ENCODE data around the gene ADIPOR2.
A peak's percentile ranks its signal among the peaks of the same experiment; 100 is the strongest.

The ADIPOR2 gene

DNA sequence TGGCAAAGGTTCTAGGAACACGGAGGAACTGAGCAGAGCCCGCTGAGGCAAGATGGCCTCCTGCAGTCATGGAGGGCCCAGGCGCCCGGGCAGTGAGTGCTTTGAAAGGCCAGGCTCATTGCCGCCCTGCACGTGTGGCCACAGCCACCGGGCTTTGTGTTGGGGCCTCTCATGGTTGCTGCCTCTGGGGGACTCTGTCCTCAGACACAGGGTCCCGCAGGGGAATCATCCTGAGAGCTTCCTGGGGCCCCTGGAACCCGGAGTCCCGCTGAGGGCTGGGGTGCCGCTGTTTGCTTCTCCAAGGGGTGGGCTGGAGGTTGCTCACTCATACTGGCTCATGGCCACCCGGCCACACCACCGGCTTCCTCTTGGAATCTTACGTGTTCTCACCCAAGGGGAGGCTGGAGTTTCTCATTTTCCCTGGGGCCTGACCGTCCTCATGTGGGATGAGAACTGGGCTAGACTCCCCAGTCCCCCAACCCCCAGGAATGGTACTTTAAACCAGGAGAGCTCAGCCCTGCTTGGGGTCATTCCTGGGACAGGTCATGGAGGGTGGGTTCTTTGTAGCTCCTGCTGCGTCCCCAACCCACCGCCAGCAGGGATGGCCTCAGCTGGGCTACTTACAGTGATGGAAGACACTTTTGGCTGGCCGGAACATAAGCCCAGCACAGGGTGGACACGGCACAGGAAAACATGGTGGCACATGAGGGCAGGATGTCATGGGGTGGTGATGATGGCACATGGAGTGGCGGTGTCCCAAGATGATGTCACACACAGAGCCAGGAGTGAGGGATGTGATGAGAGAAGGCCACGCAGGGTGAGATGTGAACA lies 108.4 kb downstream of the ADIPOR2 start:
- no peak for DNase-seq (ENCODE audit: low read depth, low spot score)

DNA sequence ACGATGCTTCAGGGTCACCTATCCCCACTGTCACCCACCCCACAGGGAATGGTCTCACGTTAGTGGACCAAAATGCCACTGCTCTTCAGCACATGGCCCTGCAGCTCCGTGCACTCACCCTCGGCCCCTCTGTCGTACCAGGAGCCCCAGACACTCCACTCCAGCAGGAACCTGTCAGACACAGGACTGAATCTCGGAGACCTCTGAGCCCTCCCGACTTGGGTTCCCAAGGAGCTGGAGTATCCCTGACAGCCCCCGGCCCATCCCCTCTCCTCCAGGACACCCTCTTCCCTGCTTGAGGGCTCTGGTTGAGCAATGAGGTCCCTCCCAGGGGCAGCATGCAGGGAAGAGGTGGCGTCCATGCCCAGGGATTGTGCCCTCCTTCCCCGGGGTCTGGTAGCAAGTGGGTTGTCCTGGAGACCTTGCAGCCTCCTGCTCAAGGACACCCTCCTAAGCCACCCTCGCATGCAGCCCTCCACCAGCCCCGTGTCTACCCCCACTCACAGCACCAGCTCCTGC lies 109.1 kb downstream of the ADIPOR2 start:
- no peak for DNase-seq (ENCODE audit: low read depth, low spot score)

DNA sequence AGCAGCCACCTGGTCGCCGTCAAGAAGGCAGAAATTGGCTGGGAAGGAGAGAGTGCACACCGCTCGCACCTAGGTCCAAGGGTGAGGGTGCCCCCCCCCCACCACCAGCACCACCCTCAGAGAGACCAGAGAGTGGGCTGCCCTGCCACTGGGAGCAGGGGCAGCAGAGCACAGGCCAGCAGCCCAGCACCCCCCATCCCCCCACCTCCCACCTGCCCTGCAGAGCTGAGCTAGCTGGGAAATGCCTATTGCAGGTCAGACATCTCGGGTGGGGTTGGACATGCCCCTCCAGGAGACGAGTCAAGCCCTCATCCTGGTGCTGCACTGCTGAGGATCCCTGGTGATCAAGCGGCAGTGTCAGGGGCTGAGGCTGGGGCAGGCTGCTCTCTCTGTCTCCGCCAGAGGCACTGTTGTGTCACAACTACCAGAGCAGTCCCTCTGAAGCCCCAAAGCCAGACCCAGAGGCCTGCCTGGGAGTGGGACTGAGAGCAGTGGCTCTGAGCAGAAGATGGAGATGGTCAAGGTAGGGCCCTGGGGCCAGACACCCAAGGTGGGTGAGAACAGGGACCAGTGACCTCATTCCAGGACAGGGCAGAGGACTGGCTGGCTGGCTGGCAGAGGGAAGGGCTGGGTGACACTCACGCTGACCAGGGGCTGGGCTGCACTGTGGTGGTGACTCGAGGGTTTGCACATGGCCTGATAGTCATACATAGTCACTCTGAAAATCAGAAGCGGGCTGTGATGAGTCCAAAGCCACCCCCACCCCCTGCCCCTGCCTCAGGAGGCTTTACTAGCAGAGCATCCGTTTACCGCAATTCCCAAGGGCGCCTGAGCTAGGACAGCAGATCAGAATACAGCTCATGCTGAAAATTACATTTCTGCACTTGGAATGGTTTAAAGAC lies 109.8 kb downstream of the ADIPOR2 start:
- DNase-seq (ENCODE audit: low read depth, low spot score) = no peak

DNA sequence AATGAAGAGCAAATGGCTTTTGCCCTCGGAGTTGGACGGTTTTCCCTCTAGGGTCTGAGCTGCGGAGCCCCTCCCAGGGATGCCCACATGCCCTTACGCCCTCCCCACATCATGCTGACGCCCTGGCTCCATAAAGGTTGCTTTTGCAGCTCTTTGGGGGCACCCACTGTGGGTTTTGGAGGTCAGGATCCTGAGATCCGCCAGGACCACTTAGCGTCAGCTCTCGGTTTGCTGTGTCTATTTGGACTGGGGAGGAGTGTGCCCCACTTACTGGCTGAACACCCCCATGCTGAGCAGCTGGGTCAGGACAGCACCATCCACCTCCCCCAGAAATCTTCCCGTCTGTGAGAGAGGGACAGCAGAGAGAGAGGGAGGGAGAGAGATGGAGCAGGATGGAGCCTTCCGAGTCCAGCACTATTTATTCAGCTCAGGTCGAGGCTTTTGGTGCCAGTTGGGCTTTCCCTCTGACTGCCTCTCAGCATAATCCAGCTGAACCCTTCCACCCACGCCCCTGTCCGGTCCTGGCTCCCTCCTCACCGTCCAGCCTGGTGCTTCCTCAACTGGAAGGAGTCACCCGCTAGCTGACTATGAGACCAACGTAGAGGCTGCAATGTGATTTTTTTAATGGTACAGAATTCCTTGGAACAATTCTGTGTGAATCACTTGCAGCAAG lies 110.6 kb downstream of the ADIPOR2 start:
- no peak for DNase-seq (ENCODE audit: low read depth, low spot score)

GRCh38 chr12:1803736-1804135 lies 112.9 kb downstream of the ADIPOR2 start:
- no peak for DNase-seq (ENCODE audit: low read depth, low spot score)

GRCh38 chr12:1804545-1805332 lies 113.9 kb downstream of the ADIPOR2 start:
- DNase-seq (ENCODE audit: low read depth, low spot score) = peak; percentile 94

GRCh38 chr12:1805441-1806081 lies 114.7 kb downstream of the ADIPOR2 start:
- DNase-seq (ENCODE audit: low read depth, low spot score) = no peak

DNA sequence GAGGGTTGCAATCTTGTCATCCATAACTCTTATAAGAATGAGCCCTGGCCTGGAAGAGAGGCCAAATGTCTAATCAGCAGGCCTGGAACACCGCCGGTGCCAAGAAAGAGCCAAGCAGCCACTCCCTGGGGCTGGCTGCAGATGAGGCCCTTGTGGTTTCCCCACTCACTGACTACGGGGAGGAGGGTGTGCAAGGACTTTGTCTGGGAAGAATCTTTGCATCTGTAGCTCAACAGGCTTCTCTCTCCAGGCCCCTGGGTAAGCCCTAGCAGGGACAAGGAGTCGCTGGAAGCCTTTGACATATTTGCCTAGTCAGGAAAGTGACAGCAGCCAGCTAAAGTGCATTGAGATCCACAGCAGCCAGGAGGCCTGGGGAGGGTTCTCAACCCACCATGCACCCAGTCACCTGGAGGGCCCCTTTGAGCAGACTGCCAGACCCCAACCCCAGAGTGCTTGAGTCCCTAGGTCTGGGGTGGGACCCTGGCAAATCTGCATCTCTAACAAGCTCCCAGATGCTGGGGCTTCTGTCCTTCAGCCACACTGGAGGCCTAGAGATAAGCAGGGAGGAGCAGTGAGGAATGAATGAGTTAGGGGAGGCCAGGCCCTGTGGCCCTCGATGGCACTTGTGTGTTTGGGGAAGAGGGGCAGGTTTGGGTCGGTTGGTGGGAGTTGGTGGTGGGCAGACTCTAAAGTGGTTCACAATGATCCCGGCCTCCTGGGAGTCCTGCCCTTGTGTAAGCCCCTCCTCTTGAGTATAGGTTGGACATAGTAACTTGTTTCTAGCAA lies 115.6 kb downstream of the ADIPOR2 start:
- DNase-seq (ENCODE audit: low read depth, low spot score) = no peak

DNA sequence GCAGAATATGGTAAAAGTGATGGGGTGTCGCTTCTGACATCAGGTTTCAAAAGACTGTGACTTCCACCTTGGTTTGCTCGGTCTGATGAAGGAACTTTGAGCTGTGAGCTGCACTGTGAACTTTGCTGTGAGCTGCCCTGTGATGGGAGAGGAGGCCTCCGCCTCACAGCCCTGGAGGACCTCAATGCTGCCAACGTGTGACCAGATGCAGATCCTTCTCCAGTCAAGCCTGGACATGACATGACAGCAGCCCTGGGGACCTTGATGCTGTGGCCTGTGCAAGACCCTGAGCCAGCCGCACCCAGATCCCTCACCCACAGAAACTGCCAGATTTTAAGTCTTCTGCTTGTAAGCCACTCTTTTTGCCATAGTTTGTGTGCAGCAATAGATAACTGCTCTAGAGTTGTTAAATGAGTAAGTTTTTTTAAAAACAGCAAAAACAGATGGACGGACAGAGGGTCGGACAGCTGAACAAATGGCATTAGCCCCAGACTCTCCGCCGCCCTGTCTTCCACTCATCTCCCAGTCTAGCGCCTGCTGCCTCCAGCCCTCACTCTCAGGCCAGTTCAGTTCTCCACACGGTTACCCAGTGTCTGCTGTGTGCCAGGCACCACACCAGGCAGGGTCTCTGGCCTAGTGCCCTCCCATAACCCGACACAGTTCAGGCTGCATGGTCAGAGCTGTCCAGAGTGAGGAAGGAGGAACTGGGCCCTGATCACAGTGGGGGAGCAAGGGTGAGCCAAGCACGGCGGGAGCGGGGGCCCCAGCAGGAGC lies 116.4 kb downstream of the ADIPOR2 start:
- DNase-seq (ENCODE audit: low read depth, low spot score) = no peak

GRCh38 chr12:1808036-1808797 lies 117.3 kb downstream of the ADIPOR2 start:
- no peak for DNase-seq (ENCODE audit: low read depth, low spot score)

GRCh38 chr12:1808798-1809480 lies 118.1 kb downstream of the ADIPOR2 start:
- no peak for DNase-seq (ENCODE audit: low read depth, low spot score)

DNA sequence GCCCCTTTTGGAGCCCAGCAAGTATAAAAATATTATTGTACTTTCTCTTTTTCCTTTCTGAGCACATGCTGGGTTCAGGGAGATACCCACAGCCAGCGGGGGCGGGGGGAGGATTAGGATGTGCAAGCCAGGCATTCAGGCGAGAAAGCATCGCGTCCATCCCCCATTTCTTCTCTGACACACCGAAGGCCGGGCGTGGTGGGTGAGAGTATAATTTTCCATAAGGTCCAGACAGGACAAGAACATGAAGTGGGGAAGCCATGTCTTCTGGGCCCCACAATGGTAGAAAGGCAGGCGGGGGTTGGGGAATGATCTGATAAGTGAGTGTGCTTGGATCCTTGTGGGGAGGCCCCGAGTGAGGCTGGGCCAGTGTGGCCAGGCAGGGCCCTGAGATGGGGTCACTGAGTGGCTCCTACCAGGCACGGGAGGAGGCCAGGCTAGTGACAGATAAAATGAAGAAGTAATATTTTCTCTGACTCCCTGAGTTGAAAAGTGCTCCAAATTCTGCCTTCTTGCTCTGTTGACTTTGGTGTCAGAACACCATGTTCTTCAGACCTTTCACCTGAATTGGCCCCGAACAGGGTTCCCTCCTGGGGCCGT lies 118.8 kb downstream of the ADIPOR2 start:
- DNase-seq (ENCODE audit: low read depth, low spot score) = no peak

- peak; percentile 55 for DNase-seq (ENCODE audit: low read depth, low spot score)
Observed at GRCh38 chr12:1810201-1810930, 119.5 kb downstream of the ADIPOR2 start.

GRCh38 chr12:1810931-1811280 lies 120.0 kb downstream of the ADIPOR2 start:
- DNase-seq (ENCODE audit: low read depth, low spot score) = no peak

GRCh38 chr12:1811281-1811947 lies 120.5 kb downstream of the ADIPOR2 start:
- DNase-seq (ENCODE audit: low read depth, low spot score) = no peak

GRCh38 chr12:1811948-1812291 lies 121.0 kb downstream of the ADIPOR2 start:
- no peak for DNase-seq (ENCODE audit: low read depth, low spot score)
